Fibroblast of skin of left quadriceps (primary cell): Measurements from ENCODE around the gene DAPK1.

Experiments used
- DNase-seq, 2 experiments: peaks; one replicate each; pipeline ENCODE4 v3.0.0-alpha.2; 2013; ENCODE audit warnings: low read depth in 2 of 2

DAPK1 gene

DNA sequence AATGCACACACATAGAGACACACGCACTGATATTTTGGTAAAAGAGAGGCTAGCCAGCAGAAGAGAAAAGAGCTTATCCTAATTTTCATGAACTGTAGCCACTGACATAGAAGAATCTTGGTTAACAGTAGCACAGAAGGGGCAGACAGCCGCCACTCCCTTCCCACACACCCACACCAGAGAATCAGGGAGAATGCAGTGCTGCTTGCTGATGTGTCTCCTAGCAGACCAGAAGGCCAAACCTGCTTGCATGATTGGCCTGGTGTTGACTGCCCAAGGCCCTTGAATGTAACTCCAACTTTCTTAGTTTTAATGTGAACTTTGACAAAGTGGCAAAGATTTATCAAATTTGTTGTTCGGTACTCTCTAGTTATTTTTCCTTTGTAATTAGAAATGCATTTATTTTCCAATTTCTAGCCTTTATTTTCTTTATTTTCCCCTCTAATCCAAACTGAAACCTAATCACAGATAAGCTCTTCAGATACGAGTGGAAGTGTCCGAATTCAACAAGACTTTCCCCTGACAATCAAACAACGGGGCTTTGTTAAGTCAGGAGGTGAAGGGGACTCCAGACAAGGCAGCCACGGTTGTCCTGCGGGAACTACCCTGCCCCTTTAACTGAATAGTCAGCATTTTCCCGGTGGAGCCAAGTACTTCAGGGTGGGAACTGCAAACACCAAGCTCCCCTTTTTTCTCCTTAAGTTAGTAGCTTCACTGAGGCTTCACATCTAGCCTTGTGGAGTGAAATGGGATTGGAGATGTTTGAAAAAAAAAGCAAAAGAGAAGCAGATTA is 146.3 kb downstream of the DAPK1 start:
- no peak for DNase-seq

DNA sequence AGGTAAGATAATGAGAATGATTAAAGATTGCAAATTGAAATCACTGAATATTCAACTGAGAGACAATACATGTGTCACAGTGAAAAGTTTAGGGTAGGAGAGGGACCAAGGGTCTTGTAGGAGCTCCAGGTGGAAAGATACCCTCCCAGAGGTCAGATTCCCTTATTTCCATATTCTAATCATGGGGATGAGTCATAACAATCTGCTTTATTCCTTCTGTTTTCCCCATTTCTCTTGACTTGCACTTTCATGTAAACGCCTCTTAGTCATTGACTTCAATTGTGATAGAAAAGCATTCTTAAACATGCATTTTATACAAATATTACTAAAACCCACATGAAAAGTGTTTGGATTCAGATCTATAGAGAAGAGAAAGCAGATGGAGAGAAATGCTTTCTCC is 147.0 kb downstream of the DAPK1 start:
- DNase-seq, result no peak

- DNase-seq, result no peak
These were observed 148.9 kb downstream of the DAPK1 start for GRCh38 chr9:87646546-87646945.

DNA sequence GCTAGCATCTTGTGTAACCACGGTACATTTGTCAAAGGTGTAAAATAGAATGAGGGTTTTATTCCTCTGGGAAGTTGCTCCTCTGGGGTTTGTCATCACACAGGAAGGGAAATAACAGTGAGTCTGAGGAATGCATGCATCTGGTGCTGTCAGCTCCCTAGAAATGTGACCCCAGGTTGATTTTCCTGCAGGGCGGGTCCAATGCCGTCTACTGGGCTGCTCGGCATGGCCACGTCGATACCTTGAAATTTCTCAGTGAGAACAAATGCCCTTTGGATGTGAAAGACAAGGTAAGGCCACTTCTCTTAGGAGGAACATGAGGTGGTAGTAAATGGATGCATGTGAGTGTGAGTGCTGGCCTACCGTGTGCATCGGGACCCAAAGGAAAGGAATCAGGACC is 149.4 kb downstream of the DAPK1 start:
- DNase-seq, result no peak

- no peak for DNase-seq
These were observed 150.9 kb downstream of the DAPK1 start for GRCh38 chr9:87648606-87649005.

DNA sequence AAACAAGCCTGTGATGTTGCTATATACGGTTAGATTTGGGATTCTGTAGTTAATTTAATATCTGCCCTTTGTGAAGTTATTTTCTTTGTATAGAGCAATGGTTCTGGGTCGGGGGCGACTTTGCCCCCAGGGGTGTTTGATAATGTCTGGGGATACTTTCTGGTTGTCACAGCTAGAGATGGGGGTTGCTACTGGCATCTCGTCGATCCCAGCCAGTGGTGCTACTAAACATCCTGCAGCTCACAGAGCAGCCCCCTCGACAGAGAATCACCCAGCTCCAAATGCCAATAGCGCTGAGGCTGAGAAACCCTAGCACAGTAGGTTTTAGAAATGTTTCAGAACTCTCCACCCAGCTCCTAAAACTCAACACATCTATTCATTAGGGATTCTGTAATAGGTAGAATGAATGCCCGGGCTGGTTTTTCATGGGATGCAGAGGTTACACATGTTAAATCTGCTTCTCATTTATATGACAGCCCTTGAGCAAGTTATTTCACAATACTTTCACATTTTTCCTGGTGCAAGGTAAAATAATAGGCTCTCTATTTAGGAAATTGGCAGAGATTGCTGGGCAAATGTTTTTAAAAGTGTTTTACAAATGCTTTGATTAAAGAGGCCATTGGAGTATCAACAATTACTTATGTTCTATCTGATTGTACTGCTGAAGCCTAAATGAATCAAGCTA is 153.1 kb downstream of the DAPK1 start:
- no peak for DNase-seq

DNA sequence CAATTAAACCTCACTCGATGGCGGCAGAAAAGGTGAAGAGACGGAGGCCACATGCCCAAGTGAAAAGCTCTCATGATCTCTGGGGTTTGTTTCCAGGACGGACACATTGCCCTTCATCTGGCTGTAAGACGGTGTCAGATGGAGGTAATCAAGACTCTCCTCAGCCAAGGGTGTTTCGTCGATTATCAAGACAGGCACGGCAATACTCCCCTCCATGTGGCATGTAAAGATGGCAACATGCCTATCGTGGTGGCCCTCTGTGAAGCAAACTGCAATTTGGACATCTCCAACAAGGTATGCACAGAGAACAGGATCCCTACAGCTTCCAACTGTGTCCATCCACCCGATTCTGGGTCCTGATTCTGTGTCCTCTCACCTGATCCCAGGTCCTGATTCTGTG is 153.8 kb downstream of the DAPK1 start:
- DNase-seq, result no peak

- DNase-seq, result no peak
These were observed 156.3 kb downstream of the DAPK1 start for GRCh38 chr9:87653941-87654340.

GRCh38 chr9:87655731-87656130 is 158.1 kb downstream of the DAPK1 start:
- no peak for DNase-seq

- DNase-seq, result no peak
These were observed 158.8 kb downstream of the DAPK1 start for GRCh38 chr9:87656485-87656884.

- no peak for DNase-seq
These were observed 159.5 kb downstream of the DAPK1 start for GRCh38 chr9:87657190-87657589.

- DNase-seq, result no peak
These were observed 160.2 kb downstream of the DAPK1 start for GRCh38 chr9:87657893-87658292.

- no peak for DNase-seq
These were observed 160.8 kb downstream of the DAPK1 start for GRCh38 chr9:87658511-87658910.

GRCh38 chr9:87659534-87660419 is 162.1 kb downstream of the DAPK1 start:
- DNase-seq, result no peak

DNA sequence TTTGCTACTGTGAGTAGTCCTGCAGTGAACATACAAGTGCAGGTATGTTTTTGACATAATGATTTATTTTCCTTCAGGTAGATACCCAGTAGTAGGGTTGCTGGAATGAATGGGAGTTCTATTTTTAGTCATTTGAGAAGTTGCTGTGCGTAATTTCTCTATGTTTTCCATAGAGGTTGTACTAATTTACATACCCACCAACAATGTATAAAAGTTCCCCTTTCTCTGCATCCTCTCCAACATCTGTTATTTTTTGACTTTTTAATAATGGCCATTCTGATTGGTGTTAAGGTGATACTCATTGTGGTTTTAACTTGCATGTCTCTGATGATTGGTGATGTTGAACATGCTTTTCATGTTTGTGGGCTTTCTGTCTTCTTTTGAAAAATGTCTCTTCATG is 163.6 kb downstream of the DAPK1 start:
- DNase-seq, result no peak

GRCh38 chr9:87662808-87663528 is 165.3 kb downstream of the DAPK1 start:
- peak; percentile 29 to 31 for DNase-seq

DNA sequence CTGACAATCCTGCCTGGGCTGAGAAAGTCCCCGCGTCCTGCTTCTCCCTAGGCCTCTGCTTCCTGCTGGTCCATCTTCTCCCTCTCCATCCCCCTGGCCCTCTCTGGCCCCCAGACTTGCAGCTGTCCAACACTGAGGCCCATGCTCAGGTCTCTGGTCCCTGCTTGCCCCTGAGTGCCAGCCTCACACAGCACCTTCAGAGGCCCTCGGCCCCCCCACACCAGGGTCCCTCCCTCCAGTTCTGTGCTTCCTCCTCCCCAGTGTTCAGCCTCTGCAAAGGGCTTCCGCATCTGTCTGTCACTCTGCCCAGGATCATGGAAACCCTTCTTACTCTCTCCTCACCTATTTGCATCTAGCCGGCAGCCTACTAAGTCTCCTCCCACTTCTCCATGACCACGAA is 165.9 kb downstream of the DAPK1 start:
- no peak for DNase-seq

GRCh38 chr9:87664153-87665060 is 166.7 kb downstream of the DAPK1 start:
- DNase-seq, result no peak

DNA sequence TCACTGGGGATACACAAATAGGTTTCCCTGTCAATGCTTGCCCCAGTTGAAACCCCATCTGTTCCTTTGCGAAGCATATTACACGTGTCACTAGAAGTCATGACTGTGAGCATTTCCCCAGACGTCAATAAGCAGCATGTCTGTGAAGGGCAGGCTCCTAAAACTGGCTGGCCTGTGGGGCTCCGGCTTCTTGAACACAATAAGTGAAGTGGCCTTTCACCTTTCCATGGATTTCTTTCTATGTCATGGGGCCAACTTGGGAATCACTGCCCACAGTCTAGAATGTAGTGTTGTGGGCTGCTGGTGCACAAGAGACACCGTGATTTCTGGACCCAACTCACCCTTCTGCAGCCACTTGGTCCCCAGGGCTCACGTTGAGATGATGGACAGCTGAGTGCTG is 167.8 kb downstream of the DAPK1 start:
- DNase-seq, result no peak

DNA sequence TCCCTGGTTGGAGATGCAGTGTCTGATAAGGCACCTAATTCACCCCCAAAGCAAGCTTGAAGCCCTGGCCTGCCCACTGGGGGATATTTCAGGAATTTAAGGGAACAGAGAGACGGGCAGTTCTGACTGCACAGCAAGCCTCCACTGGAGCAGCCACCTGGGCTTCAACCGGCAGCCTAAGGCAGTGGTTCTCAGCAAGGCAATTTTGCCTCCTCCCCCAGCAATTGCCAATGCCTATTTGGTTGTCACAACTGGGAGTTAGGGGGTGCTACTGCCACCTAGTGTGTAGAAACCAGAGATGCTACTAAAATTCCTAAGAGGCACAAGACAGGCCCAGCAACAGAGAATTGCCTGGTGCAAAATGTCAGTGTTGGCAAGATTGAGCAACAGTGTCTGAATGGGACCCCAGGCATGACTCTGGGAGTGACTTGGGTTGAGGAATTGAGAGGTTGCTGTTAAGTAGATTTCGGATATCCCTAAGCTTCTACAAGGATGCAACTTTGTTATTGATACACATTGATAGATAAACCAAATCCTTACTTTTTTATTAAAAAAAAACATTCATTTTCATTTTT is 169.6 kb downstream of the DAPK1 start:
- DNase-seq, result no peak
